Endothelial cell of umbilical vein (primary cell): ENCODE measurements around the gene CTDSPL. TPM values are rescaled to one million over a fixed set of nuclear protein-coding genes. Genes with fewer than 3 reads are reported as not detected.

Experiments
- BruUV-seq: library from RNA; stranded (reverse); fragments of 400-500 nt; replicated peaks from 2 replicates; lab custom pipeline; 2021; lab: Mats Ljungman, UMichigan
- CTCF ChIA-PET: fragments of 300-600, 350-600 bp; sonication (Branson Sonifier 250); formaldehyde crosslinking; loops from one replicate; lab custom pipeline; 2021; ENCODE audit warnings: antibody characterized with exemption, inconsistent platforms; lab: Charles Lee
- POLR2A ChIA-PET: fragments of 300-600, 350-600 bp; sonication (Branson Sonifier 250); formaldehyde crosslinking; loops from one replicate; lab custom pipeline; 2021; ENCODE audit warnings: antibody characterized with exemption, inconsistent platforms; lab: Charles Lee
- DNase-seq: peaks from one replicate; pipeline ENCODE4 v3.0.0-alpha.2; 2011; ENCODE audit warnings: low read depth, low spot score
- FAIRE-seq: peaks from 2 replicates; lab custom pipeline; 2011; peaks lifted over from hg19 to GRCh38; lab: Jason Lieb, UNC
- H2AFZ ChIP-seq: 2 replicates; pipeline ENCODE4 v1.6.0; 2012; ENCODE audit warnings: low read depth, low read length, control low read depth, inconsistent platforms
- H3K27ac ChIP-seq: 2 replicates; pipeline ENCODE4 v1.5.1; 2011; ENCODE audit warnings: low read depth, mild to moderate bottlenecking, control low read depth, low read length, moderate library complexity; ENCODE audit not compliant: insufficient read depth
- H3K27me3 ChIP-seq, 2 experiments: 2 replicates each; pipeline versions ENCODE4 v1.6.0 to v1.6.1; 2011; ENCODE audit warnings: low read length in 2 of 2, mixed read lengths in 1 of 2; ENCODE audit not compliant: control insufficient read depth in 2 of 2, insufficient read depth in 2 of 2
- H3K36me3 ChIP-seq, 2 experiments: 2 replicates in 1 of 2; 3 replicates in 1 of 2; pipeline ENCODE4 v1.5.1; 2011; ENCODE audit warnings: low read length in 2 of 2, mild to moderate bottlenecking in 1 of 2, moderate library complexity in 1 of 2; ENCODE audit not compliant: control insufficient read depth in 2 of 2, insufficient read depth in 2 of 2; ENCODE audit errors: extremely low read depth in 1 of 2
- H3K4me1 ChIP-seq: 3 replicates; pipeline ENCODE4 v1.5.1; 2011; ENCODE audit warnings: mild to moderate bottlenecking, low read length; ENCODE audit not compliant: control insufficient read depth, insufficient read depth; ENCODE audit errors: extremely low read depth
- H3K4me2 ChIP-seq: 2 replicates; pipeline ENCODE4 v1.6.1; 2011; ENCODE audit warnings: low read length, control low read depth, mixed read lengths; ENCODE audit not compliant: insufficient read depth
- H3K4me3 ChIP-seq, 3 experiments: fragments of 200-600 bp in 1 of 3; sonication (generic), shearing (Covaris generic) in 1 of 3; replicated peaks in 1 of 3; 2 replicates each; pipeline ENCODE4 v1.5.1; 2011 to 2016; ENCODE audit warnings: control low read depth in 3 of 3, low read length in 3 of 3, mild to moderate bottlenecking in 2 of 3, inconsistent platforms in 1 of 3, low read depth in 1 of 3, moderate library complexity in 1 of 3; ENCODE audit not compliant: insufficient read depth in 1 of 3
- H3K79me2 ChIP-seq: 2 replicates; pipeline ENCODE4 v1.6.0; 2012; ENCODE audit warnings: low read length, inconsistent platforms; ENCODE audit not compliant: control insufficient read depth, insufficient read depth
- H3K9ac ChIP-seq: replicated peaks from 2 replicates; pipeline ENCODE3; 2011; ENCODE audit warnings: low read length, control low read depth; ENCODE audit not compliant: insufficient read depth; ENCODE audit errors: extremely low read depth
- H3K9me1 ChIP-seq: replicated peaks from 3 replicates; pipeline ENCODE4 v1.6.0; 2011; ENCODE audit warnings: mild to moderate bottlenecking, low read length; ENCODE audit not compliant: control insufficient read depth, insufficient read depth; ENCODE audit errors: extremely low read depth
- H3K9me3 ChIP-seq: replicated peaks from 2 replicates; pipeline ENCODE4 v1.5.1; 2012; ENCODE audit warnings: low read length, inconsistent platforms; ENCODE audit not compliant: control insufficient read depth, insufficient read depth
- H4K20me1 ChIP-seq: replicated peaks from 2 replicates; pipeline ENCODE3; 2011; ENCODE audit warnings: mild to moderate bottlenecking, low read length; ENCODE audit not compliant: control insufficient read depth, insufficient read depth; ENCODE audit errors: extremely low read depth
- EZH2 ChIP-seq: IDR thresholded peaks from 2 replicates; pipeline ENCODE4 v1.6.1; 2012; ENCODE audit warnings: borderline replicate concordance, low read depth, mild to moderate bottlenecking, moderate library complexity, low read length, inconsistent platforms; ENCODE audit not compliant: severe bottlenecking
- FOS ChIP-seq: IDR thresholded peaks from 2 replicates; pipeline ENCODE4 v1.6.1; 2011; ENCODE audit warnings: mild to moderate bottlenecking, low read length, moderate library complexity, borderline replicate concordance; ENCODE audit not compliant: insufficient read depth
- GATA2 ChIP-seq: IDR thresholded peaks from 2 replicates; pipeline ENCODE4 v1.7.0; 2011; ENCODE audit warnings: low read depth, mild to moderate bottlenecking, moderate library complexity, mixed read lengths, low read length; ENCODE audit not compliant: insufficient read length, insufficient read depth
- JUN ChIP-seq: IDR thresholded peaks from 2 replicates; pipeline ENCODE4 v1.6.1; 2011; ENCODE audit warnings: borderline replicate concordance, low read depth; ENCODE audit not compliant: insufficient read length, insufficient read depth
- MYC ChIP-seq: IDR thresholded peaks from one replicate; pipeline ENCODE4 v1.6.1; 2011; ENCODE audit warnings: mild to moderate bottlenecking, low read depth, low read length
- POLR2A ChIP-seq: IDR thresholded peaks from 2 replicates; pipeline ENCODE4 v1.6.1; 2012; ENCODE audit warnings: low read depth, mild to moderate bottlenecking, control low read depth, low read length
- POLR2AphosphoS5 ChIP-seq: IDR thresholded peaks from 2 replicates; pipeline ENCODE4 v1.6.1; 2012; ENCODE audit warnings: low read depth, mild to moderate bottlenecking, control low read depth, low read length, moderate library complexity; ENCODE audit not compliant: insufficient read depth
- dilution Hi-C: fragments of 300-500 bp; cut with MboI; formaldehyde crosslinking; loops from one replicate; pipeline ENCODE4 v1.15.0; 2019; ENCODE audit warnings: low sequenced_read_pairs; ENCODE audit not compliant: extremely low pct_ligation_motif_present
- intact Hi-C: fragments of 100-400 bp; cut with micrococcal nuclease; formaldehyde crosslinking; loops from one replicate; pipeline ENCODE4 v1.10.0; 2022
- polyA plus RNA-seq, 4 experiments: library from polyadenylated mRNA; depleted of rRNA in 3 of 4; stranded (reverse) in 3 of 4; unstranded in 1 of 4; fragments of >200 nt; gene quantifications; 2 replicates each; pipeline versions ENCODE4 v1.2.1 to v1.2.3, GENCODE V29; 2011 to 2012; ENCODE audit warnings: missing spikeins in 1 of 4
- total RNA-seq: library from RNA; stranded (reverse); gene quantifications from 2 replicates; pipeline ENCODE4 v1.2.3, GENCODE V29; 2021
- TF ChIP-seq, protein P1 (sequence below): IDR thresholded peaks from 2 replicates; pipeline ENCODE4 v1.6.1; 2011; ENCODE audit not compliant: insufficient read depth, insufficient read length
- TF ChIP-seq, protein P2 (sequence below), 2 donors: IDR thresholded peaks; 1 replicate in 1 of 2; 2 replicates in 1 of 2; pipeline ENCODE4 v1.5.1; 2011; ENCODE audit warnings: low read length in 2 of 2, mild to moderate bottlenecking in 2 of 2, moderate library complexity in 2 of 2, control low read depth in 1 of 2, inconsistent platforms in 1 of 2, low read depth in 1 of 2; ENCODE audit not compliant: insufficient read depth in 1 of 2; ENCODE audit errors: extremely low read depth in 1 of 2

The CTDSPL gene
- total and polyA plus RNA-seq, 2 donors (not counting 3 experiments of a cell fraction or from before 2014, with no cell fraction given), result 30.1 to 43.2 TPM

DNA sequence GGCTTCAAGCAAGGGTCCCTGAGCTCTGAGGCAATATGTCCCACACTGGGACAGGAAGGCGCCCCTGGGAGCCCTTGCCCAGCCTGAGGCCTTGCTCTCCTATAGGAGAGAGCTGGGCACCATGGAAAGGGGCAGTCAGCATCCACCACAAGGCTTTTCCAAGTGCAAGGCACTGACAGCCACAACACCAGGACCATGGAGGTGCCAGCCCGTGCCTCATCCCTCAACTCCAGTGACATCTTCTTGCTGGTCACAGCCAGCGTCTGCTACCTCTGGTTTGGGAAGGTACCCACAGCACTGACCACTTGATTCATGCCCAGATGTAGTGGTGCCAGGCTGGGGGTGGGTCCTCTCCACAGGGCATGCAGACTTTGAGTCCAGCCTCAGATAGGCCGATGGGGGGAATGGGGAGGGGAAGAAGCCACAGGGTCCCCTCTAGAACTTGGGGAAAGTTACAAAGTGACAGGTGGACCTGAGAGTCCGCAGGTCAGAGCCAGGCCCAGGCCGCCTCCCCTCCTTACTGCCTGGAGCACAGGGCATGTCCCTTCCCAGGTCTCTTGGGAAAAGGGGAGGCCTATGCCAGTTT lies 140.7 kb downstream of the CTDSPL start:
- Histone ChIP-seq H4K20me1 (no peaks in the 10 kb centered on the region), H3K79me2 (no peaks in the 10 kb centered on the region), H3K27ac (no peak overlapping the region), H2AFZ (no peak overlapping the region), H3K4me1 (peaks cover 4% of the 10 kb centered on the region), H3K27me3 (no peaks in the 10 kb centered on the region), H3K4me2 (no peak overlapping the region), H3K9ac (no peak overlapping the region), H3K9me3 (no peaks in the 10 kb centered on the region), H3K9me1 (no peaks in the 10 kb centered on the region), H3K36me3 (peaks cover 0 to 12% of the 10 kb centered on the region in 2 experiments), H3K4me3 (no peak overlapping the region)
- dilution Hi-C loops (no loop called here), intact Hi-C loops (no loop called here)
- ChIA-PET POLR2A (no interaction called here), CTCF (interaction anchor here (2.5 to 3.6 kb wide), 2 partner anchors 28 to 148 kb away, joined by 18 to 34 read pairs; no protein-coding TSS in a partner anchor)
- FAIRE-seq (no peak), DNase-seq (no peak)
- BruUV-seq, result no TSS peak
- TF ChIP-seq, protein P1, sequence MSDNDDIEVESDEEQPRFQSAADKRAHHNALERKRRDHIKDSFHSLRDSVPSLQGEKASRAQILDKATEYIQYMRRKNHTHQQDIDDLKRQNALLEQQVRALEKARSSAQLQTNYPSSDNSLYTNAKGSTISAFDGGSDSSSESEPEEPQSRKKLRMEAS, result no peak
- no peak for TF ChIP-seq EZH2
- no peak for TF ChIP-seq MYC
- no peak for TF ChIP-seq JUN
- TF ChIP-seq, protein P2, sequence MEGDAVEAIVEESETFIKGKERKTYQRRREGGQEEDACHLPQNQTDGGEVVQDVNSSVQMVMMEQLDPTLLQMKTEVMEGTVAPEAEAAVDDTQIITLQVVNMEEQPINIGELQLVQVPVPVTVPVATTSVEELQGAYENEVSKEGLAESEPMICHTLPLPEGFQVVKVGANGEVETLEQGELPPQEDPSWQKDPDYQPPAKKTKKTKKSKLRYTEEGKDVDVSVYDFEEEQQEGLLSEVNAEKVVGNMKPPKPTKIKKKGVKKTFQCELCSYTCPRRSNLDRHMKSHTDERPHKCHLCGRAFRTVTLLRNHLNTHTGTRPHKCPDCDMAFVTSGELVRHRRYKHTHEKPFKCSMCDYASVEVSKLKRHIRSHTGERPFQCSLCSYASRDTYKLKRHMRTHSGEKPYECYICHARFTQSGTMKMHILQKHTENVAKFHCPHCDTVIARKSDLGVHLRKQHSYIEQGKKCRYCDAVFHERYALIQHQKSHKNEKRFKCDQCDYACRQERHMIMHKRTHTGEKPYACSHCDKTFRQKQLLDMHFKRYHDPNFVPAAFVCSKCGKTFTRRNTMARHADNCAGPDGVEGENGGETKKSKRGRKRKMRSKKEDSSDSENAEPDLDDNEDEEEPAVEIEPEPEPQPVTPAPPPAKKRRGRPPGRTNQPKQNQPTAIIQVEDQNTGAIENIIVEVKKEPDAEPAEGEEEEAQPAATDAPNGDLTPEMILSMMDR (IDR thresholded peaks at IDR 0.05; ENCODE audit: extremely low read depth in 1 of 2, insufficient read depth in 1 of 2, low read depth in 1 of 2, low read length in 2 of 2), result no peak
- TF ChIP-seq POLR2AphosphoS5, result no peak
- TF ChIP-seq FOS, result no peak
- TF ChIP-seq GATA2, result no peak
- no peak for TF ChIP-seq POLR2A
